ENCODE measurements around the gene LIPC.

DNA sequence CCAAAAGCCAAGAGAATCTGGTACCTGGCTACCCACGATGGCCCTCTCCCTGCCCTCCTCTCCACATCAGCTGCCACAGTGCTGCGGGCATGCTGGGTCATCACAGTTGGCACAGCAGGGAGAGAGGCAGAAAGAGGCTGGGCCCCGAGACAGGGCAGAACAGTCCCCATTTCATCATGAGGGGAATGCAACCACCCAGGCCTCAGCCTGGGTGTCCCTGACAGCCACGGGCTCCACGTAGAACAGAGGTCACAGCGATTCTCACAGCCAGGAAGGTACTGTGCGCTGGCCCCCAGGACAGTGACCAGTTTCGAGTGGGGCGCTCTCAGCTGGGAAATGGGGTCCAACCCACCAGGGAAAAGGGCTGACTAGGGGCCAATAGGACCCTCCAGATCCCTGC is 6.3 kb downstream of the LIPC start:
- TF ChIP-seq POLR2A (IDR thresholded peaks at IDR 0.05; ENCODE audit: low read length) (no peak), GATA1 (IDR thresholded peaks at IDR 0.05; ENCODE audit: low read depth, low read length) (no peak)

Data from erythroblast (primary cell).